CD4-positive, alpha-beta T cell treated with Interleukin-2 at 100 ng/mL for 4 hours (primary cell): ENCODE data around the gene CD79A.

ENCODE experiments used
- DNase-seq: peaks from one replicate; pipeline ENCODE4 v3.0.0-alpha.2; 2020; ENCODE audit warnings: low spot score

Gene CD79A

DNA sequence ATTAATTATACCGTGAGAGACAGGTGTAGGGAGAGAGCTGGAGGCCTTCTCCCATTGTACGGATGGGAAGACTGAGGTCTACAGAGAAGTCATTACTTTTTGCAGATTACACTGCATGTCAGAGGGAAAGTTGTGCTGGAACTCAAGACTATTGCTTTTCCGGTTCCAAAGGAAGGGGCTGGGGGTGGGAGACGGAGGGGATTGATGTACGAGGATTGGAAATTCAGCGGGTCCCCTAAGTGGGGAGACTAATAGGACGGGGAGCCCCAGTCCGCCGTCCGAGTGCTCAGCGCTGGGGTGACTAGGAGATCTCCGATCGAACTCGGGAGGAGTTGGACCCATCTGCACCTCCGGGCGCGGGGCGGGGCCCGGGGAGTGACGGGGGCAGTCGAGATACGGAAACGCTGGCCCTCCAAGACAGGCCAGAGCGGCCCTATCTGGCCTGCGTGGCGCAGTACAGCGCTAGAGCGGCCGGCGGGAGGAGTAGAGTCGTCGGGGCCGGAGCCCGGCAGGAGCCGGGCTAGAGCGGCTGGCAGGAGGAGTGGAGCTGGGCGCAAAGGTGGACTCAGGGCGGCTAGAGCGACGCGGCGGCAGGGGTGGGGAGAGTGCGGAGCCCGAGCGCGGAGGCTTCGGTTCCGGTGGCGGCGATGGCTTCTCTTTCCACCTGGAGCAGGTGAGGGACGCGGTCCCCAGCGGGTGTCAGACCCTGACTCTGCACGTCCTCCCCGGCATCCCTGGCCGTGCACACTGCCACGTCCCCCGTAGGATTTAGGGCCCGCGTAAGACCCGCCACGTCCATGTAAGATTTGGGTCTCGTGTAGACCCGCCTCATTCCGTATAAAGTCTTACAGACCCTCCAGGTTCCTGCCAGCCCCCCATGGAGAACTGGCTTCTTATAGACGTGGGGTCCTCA lies 7.0 kb downstream of the CD79A start:
- peak; percentile 95 for DNase-seq

DNA sequence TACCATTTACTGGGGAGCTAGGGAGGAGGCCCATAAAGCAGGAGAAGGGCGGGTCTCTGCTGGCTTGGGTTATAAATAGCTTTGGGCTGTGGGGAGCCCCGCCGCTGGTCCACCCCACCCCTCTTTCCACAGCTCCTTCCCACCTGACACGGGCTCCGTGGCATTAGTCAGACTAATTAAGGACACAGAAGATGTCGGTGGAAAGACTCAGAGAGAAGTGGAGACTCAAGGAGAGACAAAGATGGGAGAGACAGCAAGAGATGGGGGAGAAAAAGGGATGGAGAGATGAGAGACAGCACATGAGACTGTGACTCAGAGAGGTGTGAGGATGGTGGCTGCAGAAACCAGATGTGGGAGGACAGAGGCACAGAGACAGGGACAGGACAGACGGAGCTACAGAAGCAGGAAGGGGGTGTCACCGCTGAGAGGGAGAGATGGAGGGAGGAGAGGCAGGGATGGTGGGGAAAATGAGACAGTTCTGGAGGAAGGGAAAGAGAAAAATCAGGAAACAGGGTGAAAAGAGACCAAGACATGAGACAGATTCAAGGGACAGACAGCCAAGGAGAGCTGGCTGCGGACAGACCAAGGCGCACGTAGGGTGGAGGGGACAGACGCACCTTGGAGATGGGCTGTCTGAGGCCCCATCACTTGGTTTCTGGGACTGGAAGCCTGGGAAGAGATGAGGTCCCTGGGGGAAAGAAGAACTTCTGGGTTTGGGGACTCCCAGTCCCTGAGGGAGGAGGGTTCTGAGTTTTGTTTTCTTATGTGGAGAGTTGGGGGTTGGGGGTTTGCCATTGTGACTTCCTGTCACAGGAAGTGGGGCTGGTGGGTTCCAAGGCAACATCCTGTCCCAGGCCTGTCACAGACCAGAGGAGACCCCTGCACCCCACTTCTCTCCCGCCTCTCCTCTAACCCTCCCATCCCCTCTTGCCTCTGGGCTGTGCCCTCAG lies 10.0 kb downstream of the CD79A start:
- peak; percentile 76 for DNase-seq

- peak; percentile 90 for DNase-seq
Measured at GRCh38 chr19:41887711-41888382, 10.8 kb downstream of the CD79A start.

- no peak for DNase-seq
Measured at GRCh38 chr19:41888926-41889325, 11.8 kb downstream of the CD79A start.

GRCh38 chr19:41889896-41890295 lies 12.8 kb downstream of the CD79A start:
- no peak for DNase-seq

DNA sequence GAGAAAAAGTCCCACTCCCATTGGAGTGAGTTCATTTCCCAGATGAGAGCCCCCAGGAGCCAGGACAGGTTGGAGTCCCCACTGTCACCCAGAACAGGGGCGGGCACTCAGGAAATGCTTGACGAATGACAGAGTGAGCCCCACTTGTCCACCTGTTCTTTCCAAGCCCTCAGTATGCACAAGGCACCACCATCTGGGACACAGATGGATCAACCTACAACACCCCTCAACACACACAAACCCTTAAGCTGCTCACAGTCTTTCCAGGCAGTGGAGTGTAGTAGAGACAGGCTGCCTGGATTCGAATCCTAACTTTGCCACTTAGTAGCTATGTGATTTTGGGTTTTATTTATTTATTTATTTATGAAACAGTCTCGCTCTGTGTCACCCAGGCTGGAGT lies 13.9 kb downstream of the CD79A start:
- DNase-seq = no peak

- DNase-seq = no peak
Measured at GRCh38 chr19:41892173-41892902, 15.3 kb downstream of the CD79A start.

- no peak for DNase-seq
Measured at GRCh38 chr19:41893899-41894298, 16.8 kb downstream of the CD79A start.

- no peak for DNase-seq
Measured at GRCh38 chr19:41894350-41894749, 17.3 kb downstream of the CD79A start.

DNA sequence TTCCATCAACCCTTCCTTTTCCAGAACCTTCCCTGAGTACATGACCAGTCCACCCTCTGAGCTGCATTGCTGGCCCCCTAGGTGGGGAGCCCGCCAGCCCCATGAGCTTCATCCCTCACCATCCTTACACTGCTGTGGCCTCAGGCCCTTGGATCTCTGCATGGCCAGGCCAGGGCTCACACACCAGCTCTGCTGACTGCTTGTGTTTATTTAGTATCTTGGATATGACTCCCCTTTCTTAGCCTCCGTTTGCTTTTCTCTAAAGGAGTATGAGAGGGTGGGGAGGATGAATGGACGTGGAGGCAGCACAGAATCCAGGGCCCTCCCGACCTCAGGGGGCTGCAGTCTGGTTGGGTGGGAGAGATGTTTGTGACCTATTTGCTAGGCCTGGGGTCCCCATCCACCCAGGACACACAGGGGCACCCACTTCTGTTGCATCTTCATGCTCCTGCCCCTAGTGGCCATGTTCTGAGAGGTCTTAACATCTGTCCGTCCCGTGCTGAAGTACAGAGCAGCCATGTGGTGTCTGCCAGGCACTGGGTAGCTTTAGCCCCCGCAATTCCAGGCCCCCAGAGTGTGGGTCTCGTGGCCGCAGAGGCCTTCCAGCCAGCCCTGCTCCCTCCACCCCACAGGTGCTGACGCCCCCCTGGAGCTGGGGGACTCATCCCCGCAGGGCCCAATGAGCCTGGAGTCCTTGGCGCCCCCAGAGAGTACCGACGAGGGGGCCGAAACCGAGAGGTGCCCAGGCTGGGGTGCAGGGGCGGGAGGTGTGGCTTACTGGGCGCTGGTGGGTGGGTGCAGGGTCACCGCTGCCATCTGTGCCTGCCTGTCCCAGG lies 18.9 kb downstream of the CD79A start:
- DNase-seq = no peak

- no peak for DNase-seq
Measured at GRCh38 chr19:41896581-41896942, 19.5 kb downstream of the CD79A start.

GRCh38 chr19:41897181-41897580 lies 20.1 kb downstream of the CD79A start:
- no peak for DNase-seq

GRCh38 chr19:41897820-41898219 lies 20.7 kb downstream of the CD79A start:
- no peak for DNase-seq

DNA sequence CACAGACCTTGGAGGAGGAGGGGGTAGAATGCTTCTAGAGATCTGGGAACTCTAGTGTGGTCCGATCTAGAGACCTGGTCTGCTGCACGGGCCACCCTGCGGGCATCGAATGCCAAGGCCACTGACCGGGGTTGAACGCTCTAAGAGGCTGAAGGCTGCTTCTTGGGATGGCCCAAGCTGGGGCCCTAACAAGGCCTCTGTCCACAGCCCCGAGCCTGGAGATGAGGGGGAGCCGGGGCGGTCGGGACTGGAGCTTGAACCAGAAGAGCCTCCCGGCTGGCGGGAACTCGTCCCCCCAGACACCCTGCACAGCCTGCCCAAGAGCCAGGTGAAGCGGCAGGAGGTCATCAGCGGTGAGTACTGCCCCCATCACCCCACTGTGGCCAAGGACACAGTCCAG lies 21.2 kb downstream of the CD79A start:
- no peak for DNase-seq

- DNase-seq = no peak
Measured at GRCh38 chr19:41901707-41902360, 24.8 kb downstream of the CD79A start.

DNA sequence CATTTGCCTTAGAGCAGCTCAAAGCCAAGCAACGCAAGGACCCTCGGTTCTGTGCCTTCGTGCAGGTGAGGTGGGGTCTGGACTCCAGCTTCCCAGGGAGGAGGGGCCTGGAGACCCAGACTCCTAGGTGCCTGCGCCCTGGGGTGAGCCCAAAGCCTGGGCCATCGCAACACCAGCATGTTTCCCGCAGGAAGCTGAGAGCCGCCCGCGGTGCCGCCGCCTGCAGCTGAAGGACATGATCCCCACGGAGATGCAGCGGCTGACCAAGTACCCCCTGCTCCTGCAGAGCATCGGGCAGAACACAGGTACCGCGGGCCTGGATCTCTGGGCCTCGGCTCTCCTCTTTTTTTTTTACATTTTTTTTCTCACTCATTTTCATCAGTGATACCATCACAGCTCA lies 25.5 kb downstream of the CD79A start:
- no peak for DNase-seq

GRCh38 chr19:41903193-41903953 lies 26.3 kb downstream of the CD79A start:
- DNase-seq = no peak

GRCh38 chr19:41904118-41904870 lies 27.2 kb downstream of the CD79A start:
- no peak for DNase-seq
